GM15510 (cell line): ENCODE measurements around the gene JPH3.

Source experiments
- POLR2A ChIP-seq: IDR thresholded peaks from 3 replicates; pipeline ENCODE4 v1.6.1; 2011; ENCODE audit warnings: borderline replicate concordance; ENCODE audit not compliant: insufficient read length; ENCODE audit errors: extremely low read depth

The JPH3 gene

DNA sequence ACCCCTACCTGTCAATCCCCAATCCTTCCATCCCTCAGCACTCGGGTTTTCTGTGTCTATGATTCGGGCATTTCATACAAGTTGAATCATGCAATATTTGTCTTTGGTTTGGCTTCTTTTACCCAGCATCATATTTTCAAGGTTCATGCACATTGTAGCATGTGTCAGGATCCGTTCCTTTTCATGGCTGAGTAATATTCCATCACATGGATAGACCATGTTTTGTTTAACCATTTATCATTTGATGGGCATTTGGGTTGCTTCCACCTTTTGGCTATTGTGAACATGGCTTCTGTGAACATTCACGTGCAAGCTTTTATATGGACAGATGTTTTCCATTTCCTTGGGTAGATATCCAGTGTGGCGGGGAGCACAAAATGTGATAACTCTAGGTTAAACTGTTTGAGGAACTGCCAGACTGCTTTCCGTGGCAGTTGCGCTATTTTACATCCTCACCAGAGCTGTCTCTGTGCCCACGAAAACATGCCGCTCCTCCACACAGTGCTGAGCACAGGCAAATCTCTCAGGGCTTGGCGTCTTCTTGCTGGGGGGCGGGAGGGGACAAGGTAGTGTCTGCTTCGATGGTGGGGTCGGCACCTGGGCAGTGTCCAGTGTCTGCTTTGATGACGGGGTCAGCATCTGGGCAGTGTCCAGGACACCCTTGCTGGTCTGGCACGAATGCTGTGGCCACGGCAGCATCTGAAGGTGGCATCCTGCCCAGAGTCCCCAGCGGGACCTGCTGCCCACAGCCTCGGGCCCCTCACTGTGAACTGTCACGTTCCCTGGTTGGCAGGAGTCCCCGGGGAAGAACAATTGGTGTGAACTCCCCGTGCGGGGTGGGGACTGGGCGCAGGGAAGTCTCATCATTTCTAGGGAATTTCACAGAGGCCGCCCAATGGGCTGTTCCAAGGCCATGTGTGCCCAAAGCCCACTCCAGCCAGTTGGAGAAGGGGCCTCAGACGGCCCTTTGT, 32.4 kb upstream of the JPH3 start:
- no peak for TF ChIP-seq POLR2A

DNA sequence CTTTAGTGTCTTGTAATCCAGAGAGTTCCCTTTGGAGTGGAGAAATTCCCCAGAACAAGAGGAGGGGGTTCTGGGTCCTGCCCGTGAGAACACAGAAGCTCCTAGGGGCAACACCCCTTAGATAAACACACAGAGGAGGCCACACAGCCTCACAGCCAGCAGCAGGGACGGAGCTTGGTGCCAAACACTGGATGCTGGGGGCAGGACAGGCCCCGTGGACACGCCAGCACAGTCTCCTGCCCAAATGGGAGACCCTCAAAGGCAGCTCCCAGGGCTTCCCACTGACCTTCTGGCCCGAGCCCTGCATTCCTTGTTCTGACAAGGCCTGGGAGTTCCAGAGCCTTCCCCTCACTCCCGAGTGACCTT, 31.8 kb upstream of the JPH3 start:
- TF ChIP-seq POLR2A: no peak

DNA sequence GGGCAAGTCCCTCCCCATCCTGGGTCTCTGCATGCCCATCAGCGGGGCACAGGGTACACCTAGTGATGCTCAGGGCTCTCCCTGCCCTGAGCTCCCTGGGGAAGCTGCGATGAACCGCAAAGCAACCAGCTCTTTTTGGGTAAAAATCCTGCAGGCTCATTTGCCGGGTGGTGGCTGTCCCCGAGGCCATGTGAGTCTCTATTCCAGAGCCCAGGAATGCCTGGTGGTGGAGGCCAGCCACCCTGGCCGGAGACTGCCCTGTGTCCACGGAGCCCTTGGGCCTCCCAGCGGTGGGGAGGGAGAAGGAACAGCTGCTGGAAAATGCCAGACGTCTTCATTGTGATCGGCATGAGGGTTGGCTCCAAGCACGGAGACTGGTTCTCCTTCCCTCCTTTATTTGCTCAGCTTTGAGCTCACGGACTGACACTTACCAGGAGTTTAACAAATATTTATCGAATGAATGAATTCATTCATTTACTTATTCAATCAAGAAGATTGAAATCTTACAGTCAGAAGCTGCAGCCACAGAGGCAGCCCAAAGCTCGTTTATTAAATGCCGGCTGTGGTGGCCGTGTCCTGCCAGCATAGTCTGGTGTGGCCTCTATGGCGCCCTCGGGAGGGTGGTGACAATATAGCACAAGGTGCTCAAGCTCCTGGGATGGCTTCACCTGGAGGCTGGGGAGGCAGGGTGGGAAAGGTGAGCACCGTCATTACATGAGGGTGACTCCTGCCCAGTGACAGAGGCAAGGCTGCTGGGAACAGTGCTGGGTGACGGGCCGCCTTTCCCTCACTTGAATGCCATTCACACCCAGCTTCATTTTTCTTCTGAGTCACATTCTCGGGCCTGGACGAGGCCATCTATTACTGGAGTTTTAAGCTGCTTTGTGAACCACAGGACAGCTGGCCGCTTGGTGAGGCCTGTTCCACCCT, 31.1 kb upstream of the JPH3 start:
- TF ChIP-seq POLR2A: no peak

DNA sequence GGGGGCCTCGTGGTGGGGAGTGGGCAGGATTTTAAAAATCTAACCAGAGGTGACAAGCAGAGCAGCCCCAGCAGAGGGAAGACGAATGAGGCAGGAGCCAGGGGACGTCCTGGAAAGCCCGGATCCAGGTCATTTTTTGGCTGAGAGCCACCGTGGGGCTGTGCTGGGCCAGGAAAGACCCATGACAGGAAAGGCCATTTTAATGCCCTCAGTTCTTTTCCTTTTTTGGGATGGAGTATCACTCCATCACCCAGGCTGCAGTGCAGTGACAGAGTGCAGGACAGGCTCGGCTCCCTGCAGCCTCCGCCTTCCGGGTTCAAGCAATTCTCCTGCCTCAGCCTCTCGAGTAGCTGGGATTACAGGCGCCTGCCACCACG, 30.5 kb upstream of the JPH3 start:
- no peak for TF ChIP-seq POLR2A

DNA sequence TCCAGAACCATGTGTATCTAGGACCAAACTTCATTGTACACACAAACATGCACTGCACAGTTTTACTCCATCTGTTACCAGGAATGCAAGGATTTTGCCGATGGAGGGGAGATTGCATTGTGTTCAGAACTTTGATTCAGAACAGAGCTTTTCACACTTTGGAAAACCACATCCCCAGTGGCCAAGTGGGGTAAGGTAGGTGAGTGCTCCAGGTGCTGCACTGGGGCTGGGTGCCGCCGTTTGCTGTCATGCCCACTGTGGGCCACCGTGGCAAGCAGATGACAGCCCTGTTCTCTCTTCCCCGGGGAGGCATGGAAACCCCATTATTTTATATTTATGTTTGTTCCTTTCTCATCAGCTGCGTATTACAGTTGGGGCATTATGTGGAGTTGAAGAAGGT, 29.3 kb upstream of the JPH3 start:
- no peak for TF ChIP-seq POLR2A

DNA sequence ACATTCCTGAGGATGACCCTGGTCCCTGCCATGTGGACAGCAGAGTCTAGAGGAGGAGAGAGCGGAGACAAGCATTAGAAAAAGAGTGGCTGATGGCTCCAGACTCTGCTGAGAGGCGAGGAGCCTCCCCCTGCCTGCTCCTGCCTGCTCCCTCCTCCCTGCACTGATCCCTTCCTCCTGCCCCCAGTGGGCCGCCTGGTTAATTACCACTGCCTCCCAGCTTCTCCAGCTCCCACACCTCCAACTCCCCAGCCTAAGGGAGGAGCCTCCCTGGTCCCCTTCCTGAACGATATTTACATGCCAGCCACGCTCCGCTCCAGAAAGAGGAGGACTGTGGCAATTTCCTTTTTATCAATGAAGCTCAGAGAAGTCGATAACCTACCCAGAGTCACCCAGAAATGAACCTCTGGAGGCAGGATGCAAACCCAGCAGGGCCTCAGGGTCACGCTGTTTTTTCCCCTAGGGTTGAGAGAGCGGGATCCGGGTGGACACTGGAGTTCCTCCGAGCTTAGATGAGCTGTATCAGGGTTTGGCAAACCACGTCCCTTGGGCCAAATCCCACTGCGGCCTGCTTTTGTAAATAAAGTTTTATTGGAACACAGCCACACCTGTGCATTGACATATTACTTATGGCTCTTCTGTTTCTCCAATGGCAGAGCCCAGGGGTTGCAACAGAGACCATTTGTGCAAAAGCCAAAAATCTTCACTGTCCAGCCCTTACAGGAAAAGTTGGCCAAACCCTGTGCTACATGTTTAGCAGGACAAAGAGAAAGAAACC, 27.1 kb upstream of the JPH3 start:
- TF ChIP-seq POLR2A: no peak

DNA sequence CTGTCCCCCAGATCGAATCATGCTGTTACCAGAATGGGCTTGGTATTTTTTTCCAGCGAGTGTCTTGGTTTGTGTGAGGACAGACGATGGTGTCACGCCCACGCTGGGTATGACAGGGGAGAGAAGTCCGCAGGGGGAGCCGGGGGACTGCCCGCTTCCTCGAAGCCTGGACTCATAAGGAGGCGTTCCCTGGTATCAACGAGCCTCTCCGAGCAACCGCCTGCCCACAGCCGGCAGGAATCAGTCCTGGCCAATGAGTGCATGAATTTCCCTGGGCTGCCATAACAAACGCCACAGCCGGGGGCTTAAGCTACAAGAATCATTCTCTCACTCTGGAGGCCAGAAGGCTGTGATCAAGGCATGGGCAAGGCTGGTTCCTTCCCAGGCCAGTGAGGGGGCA, 26.1 kb upstream of the JPH3 start:
- no peak for TF ChIP-seq POLR2A

DNA sequence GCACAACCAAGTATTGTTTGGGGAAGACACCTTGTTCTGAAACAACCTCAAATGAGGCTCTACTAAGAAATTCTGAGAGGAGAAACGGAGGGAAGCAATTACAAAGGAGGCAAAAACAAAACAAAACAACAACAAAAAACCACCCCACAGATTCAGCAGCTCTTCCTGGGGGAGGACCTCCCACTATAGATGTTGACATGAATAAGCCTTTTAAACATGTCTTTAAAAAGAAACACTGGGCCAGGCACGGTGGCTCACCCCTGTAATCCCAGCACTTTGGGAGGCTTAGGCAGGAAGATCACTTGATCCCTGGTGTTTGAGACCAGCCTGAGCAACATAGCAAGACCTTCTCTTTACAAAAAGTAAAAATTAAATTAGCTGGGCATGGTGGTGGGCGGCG, 22.6 kb upstream of the JPH3 start:
- TF ChIP-seq POLR2A: no peak

DNA sequence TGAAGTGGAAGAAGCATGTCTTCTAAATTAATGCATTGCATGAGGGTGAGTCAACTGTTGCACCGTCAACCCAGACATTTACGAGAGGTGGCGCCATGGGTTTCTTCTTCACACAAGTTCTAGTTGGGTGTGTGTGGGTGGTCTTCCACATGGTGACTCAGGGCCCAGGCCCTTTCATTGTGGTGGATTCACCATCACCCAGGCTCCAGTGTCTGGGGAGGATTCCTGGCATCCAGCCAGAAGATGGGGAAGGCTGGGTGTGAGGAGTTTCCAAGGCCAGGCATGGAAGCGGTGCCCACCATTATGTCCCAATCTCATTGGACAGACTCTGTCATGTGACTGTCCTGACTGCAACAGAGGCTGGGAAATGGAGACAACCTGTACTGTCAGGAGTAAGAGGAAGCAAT, 21.4 kb upstream of the JPH3 start:
- TF ChIP-seq POLR2A: no peak

DNA sequence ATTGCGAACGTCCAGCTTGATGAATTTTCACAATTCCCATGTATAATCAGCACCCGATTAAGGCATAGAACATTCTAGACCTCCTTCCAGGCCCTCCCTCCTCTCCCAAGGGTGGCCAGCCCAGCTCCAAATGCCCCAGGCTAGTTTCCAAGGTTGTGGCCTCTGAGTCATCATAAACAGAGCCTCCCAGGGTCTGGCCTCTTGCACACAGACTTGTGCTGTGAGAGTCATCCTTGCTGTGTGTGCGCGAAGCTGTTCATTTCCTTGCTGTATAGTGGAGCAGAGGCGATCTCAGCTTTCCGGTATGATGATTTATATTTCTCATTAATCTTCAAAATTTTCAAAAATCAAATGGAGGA, 20.5 kb upstream of the JPH3 start:
- no peak for TF ChIP-seq POLR2A

DNA sequence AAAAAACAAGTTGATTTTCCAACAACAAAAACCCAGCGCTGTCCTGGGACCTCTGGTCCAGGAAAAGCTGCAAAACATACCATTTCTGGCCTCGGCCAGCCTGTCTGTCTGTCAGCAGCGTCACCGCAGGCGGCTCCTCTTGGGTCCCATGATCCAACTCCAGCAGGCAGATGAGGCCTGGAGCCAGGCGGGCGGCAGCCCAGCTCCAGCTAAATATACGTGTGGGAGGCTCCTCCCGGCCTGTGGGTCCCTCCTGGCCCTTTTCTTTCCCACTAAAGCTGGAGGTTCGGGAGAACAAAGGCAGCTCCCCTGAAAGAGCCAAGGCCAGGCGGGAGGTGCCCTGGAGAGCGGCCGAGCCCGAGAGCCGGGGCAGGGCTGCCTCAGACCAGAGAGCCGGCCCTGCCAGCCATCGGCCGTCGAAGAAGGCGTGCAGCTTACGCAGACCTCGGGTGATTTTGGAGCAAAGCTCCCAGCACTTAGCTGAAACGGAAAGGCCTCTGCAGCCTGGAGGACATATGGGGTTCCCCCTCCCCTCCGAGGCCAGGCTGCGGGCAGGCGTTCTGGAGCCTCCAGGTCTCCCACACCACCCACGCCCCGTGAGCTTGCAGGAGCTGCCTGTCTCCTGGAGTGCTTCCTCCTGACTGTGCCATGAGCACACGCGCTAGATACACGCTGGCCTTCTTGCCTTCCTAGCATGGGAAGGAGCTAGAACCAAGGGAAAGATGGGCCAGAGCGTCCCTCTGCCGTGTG, 19.9 kb upstream of the JPH3 start:
- TF ChIP-seq POLR2A: no peak

DNA sequence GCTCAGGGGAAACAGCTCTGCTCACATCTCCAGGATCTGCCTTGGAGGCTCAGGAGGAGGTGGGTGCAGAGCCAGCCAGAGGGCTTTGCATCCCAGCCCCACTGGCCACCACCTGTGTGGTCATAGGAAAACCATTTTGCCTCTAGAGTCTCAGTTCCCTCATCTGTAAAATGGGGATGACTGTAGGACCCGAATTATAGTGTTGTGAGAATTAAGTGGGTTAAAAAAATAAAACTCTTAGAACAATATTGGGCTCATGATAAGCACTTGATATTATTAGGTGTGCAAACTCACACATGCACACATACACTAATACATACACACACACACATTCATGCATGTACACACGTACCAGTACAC, 19.4 kb upstream of the JPH3 start:
- no peak for TF ChIP-seq POLR2A

DNA sequence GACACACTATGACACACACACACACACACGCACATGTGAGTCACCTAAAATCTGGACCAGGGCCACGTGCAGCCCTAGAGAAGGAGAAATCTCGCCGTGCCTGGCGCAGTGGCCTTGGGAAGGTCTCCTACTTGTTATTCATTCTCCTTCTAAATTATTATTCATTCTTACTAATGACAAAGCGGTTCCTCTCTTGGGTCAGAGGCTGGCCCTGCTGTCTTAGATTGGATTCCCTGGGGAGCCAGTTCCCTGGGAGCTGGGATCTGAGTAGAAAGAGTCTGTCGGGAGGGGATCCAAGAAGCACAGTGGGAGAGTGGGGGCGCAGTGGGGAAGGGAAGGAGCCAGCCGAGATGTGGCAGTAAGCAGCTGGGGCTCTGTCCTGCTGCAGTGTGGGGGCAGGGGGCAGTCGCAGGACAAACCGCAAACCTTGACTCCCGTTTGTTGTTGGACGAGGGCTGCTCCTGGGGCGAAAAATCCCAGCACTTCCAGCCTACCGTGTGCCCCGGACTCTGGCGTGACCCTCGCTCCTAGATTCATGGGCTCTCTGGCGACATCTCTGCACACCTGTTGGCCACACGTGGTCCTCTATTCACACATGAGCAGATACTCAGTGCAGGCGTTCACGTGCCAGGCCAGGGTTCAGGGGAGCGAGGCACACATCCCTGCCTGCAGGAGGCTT, 18.7 kb upstream of the JPH3 start:
- no peak for TF ChIP-seq POLR2A

DNA sequence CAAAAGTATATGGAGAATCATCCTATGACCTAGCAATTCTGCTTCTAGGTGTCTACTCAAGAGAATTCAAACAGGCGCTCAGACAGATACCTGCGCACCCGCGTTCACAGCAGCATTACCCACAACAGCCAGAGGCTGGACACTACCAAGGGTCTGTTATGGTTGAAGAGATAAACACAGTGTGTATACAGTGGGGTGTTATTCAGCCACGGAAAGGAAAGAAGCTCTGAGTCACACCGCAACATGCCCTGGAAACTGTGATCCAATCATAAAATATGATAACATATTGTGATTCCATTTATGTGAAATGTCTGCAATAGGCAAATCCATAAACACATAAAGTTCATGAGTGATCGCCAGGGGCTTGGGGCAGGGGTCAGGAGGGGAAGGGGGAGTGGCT, 18.0 kb upstream of the JPH3 start:
- TF ChIP-seq POLR2A: no peak
